Measurements from ENCODE around the gene NPHP4.

DNA sequence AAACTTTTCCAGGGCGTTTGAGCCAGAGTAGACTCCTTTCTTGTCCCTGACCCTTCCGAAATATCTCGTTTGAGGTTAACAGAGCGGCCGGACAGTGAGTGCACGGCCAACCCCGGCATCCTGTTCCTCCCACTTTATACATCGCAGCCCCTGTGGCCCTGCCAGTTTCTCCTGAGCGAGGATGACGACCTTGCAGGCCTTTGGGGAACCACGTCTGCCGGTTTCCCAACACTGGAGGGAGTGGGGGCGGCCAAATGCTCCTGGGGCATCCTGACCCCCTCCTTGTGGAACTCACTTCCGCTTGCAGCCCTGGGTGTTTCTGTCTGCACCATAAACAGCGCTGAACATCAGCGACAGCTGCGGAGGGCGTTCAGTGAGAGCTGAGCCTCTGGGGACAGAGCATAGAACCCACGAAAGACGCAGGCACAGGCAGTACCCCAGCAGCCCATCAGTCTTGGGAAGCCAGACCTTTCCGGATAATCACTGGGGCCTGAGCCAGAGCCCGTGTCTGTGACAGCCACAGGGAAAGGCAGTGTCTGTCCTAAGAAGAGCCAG, 48.7 kb upstream of the NPHP4 start:
- TF ChIP-seq, protein P1, sequence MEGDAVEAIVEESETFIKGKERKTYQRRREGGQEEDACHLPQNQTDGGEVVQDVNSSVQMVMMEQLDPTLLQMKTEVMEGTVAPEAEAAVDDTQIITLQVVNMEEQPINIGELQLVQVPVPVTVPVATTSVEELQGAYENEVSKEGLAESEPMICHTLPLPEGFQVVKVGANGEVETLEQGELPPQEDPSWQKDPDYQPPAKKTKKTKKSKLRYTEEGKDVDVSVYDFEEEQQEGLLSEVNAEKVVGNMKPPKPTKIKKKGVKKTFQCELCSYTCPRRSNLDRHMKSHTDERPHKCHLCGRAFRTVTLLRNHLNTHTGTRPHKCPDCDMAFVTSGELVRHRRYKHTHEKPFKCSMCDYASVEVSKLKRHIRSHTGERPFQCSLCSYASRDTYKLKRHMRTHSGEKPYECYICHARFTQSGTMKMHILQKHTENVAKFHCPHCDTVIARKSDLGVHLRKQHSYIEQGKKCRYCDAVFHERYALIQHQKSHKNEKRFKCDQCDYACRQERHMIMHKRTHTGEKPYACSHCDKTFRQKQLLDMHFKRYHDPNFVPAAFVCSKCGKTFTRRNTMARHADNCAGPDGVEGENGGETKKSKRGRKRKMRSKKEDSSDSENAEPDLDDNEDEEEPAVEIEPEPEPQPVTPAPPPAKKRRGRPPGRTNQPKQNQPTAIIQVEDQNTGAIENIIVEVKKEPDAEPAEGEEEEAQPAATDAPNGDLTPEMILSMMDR (optimal IDR thresholded peaks at IDR 0.05 in 1 of 3, IDR thresholded peaks at IDR 0.05 in 1 of 3, conservative IDR thresholded peaks at IDR 0.05 in 1 of 3; ENCODE audit: extremely low read depth in 1 of 3, insufficient read depth in 2 of 3, low read length in 3 of 3), result no peak
- no peak for TF ChIP-seq EZH2 (IDR thresholded peaks at IDR 0.05; ENCODE audit: low read length)
